ENCODE data around the gene CUX1.

DNA sequence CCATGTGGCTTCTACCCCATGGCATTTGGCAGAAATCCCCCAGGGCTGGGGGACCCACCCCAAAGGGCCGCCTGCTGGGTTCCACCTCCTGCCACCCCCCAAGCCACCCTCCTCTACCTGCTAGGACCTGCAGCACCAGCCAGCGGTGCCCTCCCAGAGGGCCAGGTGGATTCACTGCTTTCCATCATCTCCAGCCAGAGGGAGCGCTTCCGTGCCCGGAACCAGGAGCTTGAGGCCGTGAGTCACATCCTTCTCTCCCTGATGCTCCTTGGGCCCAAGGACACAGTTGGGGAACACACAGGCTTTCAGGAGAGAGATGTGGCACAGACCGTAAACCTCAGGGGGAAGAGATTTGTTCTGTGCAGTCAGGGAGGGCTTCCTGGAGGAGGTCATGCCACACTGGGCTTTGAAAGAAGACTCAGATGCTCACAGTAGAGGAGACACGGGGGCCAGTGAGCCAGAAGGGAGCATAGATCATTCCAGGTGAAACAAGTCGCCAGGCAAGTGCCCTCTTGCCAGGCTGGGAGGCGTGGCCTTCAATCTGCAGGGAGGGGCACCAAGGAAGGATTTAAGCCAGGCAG lies 457.8 kb downstream of the CUX1 start:
- TF ChIP-seq CTCF (IDR thresholded peaks at IDR 0.05) = no peak
- no peak for TF ChIP-seq EZH2 (IDR thresholded peaks at IDR 0.05; ENCODE audit: borderline replicate concordance, insufficient read depth, low read depth, low read length, poor library complexity, severe bottlenecking)
